OCI-LY1 (cell line): ENCODE data around the gene TRAF3IP1.

Experiments used
- H2AFZ ChIP-seq: fragments of 200-600 bp; sonication (generic), shearing (Covaris generic); 2 replicates; pipeline ENCODE4 v1.6.0; 2014; ENCODE audit warnings: antibody characterized with exemption, mild to moderate bottlenecking, low read length
- H3F3A ChIP-seq: fragments of 200-600 bp; sonication (generic), shearing (Covaris generic); 2 replicates; pipeline ENCODE4 v1.6.0; 2014; ENCODE audit warnings: mild to moderate bottlenecking, antibody characterized with exemption, low read length, moderate library complexity; ENCODE audit not compliant: insufficient read depth
- H3K27ac ChIP-seq: fragments of 200-600 bp; sonication (generic); 2 replicates; pipeline ENCODE4 v1.5.1; 2014; ENCODE audit warnings: low read length, mixed run types, mild to moderate bottlenecking, low read depth; ENCODE audit not compliant: poor library complexity, severe bottlenecking
- H3K27me3 ChIP-seq: fragments of 200-600 bp; sonication (generic); 2 replicates; pipeline ENCODE4 v1.6.0; 2014; ENCODE audit warnings: antibody characterized with exemption, mild to moderate bottlenecking, low read length, moderate library complexity; ENCODE audit not compliant: insufficient read depth
- H3K36me3 ChIP-seq: fragments of 200-600 bp; sonication (generic); 2 replicates; pipeline ENCODE4 v1.6.1; 2014; ENCODE audit warnings: mild to moderate bottlenecking, antibody characterized with exemption, low read length, moderate library complexity, mixed read lengths; ENCODE audit not compliant: insufficient read depth
- H3K4me1 ChIP-seq: fragments of 200-600 bp; sonication (generic); 2 replicates; pipeline ENCODE4 v1.5.1; 2014; ENCODE audit warnings: mild to moderate bottlenecking, low read length, moderate library complexity; ENCODE audit not compliant: insufficient read depth, severe bottlenecking
- H3K4me2 ChIP-seq: fragments of 200-600 bp; sonication (generic), shearing (Covaris generic); 2 replicates; pipeline ENCODE4 v1.6.1; 2014; ENCODE audit warnings: low read length
- H3K4me3 ChIP-seq: fragments of 200-600 bp; sonication (generic); 2 replicates; pipeline ENCODE4 v1.5.1; 2014; ENCODE audit warnings: low read length, low read depth, mild to moderate bottlenecking, mixed read lengths; ENCODE audit not compliant: poor library complexity, severe bottlenecking
- H3K79me2 ChIP-seq: fragments of 200-600 bp; shearing (Covaris generic); 2 replicates; pipeline ENCODE4 v1.6.1; 2016; ENCODE audit warnings: mixed run types, low read length, mixed read lengths; ENCODE audit not compliant: insufficient read depth
- H3K9ac ChIP-seq: fragments of 200-600 bp; sonication (generic), shearing (Covaris generic); 2 replicates; pipeline ENCODE4 v1.6.1; 2014; ENCODE audit warnings: mild to moderate bottlenecking, low read length, mixed read lengths
- H3K9me2 ChIP-seq: fragments of 200-600 bp; sonication (generic), shearing (Covaris generic); 2 replicates; pipeline ENCODE4 v1.6.1; 2014; ENCODE audit warnings: low read depth, mild to moderate bottlenecking, low read length, mixed read lengths
- H3K9me3 ChIP-seq: fragments of 200-600 bp; shearing (Covaris generic); 2 replicates; pipeline ENCODE4 v1.6.1; 2014; ENCODE audit warnings: low read length, mixed read lengths
- H4K20me1 ChIP-seq: fragments of 200-600 bp; sonication (generic), shearing (Covaris generic); 2 replicates; pipeline ENCODE4 v1.6.0; 2016; ENCODE audit warnings: mild to moderate bottlenecking, low read length; ENCODE audit not compliant: insufficient read depth
- EZH2 ChIP-seq: fragments of 200-600 bp; sonication (generic), shearing (Covaris generic); IDR thresholded peaks from 2 replicates; pipeline ENCODE4 v1.8.0; 2017; ENCODE audit warnings: borderline replicate concordance, mixed run types, mild to moderate bottlenecking, antibody characterized with exemption, low read length, moderate library complexity, mixed read lengths
- TF ChIP-seq, protein P1 (sequence below): fragments of 200-600 bp; sonication (generic), shearing (Covaris generic); IDR thresholded peaks from 2 replicates; pipeline ENCODE4 v1.5.1; 2017; ENCODE audit warnings: mild to moderate bottlenecking, antibody characterized with exemption, low read length, moderate library complexity, mixed read lengths

The TRAF3IP1 gene

DNA sequence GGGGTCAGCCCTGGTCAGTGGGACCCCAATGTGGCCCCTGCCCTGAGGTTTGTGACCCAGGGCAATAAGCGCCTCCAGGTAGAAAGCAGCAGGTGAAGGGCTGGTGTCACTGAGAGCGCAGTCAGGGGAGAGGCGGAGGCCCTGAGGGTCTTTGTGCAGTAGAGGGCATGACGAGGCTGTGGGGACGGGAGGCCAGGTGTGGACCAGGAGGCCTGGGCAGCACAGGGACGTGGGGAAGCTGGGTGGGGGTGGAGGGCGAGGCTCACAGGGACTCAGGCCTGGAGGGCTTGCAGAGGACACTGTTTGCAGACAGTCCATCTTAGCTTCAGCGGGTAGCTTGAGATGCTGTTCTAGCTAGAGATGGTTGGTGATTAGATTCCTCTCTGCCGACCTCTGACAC is 32.0 kb downstream of the TRAF3IP1 start:
- Histone ChIP-seq H3K36me3 (0 out of 2 replicates have a peak, but pooled peaks cover 4% of the 10 kb centered on the region), H3F3A (no peaks in the 10 kb centered on the region), H3K4me2 (no peak overlapping the region), H3K9ac (no peak overlapping the region), H3K4me3 (no peak overlapping the region), H4K20me1 (no peaks in the 10 kb centered on the region), H3K79me2 (no peaks in the 10 kb centered on the region), H3K9me3 (no peaks in the 10 kb centered on the region), H3K27me3 (no peaks in the 10 kb centered on the region), H3K9me2 (no peaks in the 10 kb centered on the region), H3K27ac (no peak overlapping the region), H3K4me1 (no peaks in the 10 kb centered on the region), H2AFZ (no peak overlapping the region)
- TF ChIP-seq, protein P1, sequence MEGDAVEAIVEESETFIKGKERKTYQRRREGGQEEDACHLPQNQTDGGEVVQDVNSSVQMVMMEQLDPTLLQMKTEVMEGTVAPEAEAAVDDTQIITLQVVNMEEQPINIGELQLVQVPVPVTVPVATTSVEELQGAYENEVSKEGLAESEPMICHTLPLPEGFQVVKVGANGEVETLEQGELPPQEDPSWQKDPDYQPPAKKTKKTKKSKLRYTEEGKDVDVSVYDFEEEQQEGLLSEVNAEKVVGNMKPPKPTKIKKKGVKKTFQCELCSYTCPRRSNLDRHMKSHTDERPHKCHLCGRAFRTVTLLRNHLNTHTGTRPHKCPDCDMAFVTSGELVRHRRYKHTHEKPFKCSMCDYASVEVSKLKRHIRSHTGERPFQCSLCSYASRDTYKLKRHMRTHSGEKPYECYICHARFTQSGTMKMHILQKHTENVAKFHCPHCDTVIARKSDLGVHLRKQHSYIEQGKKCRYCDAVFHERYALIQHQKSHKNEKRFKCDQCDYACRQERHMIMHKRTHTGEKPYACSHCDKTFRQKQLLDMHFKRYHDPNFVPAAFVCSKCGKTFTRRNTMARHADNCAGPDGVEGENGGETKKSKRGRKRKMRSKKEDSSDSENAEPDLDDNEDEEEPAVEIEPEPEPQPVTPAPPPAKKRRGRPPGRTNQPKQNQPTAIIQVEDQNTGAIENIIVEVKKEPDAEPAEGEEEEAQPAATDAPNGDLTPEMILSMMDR = no peak
- no peak for TF ChIP-seq EZH2

DNA sequence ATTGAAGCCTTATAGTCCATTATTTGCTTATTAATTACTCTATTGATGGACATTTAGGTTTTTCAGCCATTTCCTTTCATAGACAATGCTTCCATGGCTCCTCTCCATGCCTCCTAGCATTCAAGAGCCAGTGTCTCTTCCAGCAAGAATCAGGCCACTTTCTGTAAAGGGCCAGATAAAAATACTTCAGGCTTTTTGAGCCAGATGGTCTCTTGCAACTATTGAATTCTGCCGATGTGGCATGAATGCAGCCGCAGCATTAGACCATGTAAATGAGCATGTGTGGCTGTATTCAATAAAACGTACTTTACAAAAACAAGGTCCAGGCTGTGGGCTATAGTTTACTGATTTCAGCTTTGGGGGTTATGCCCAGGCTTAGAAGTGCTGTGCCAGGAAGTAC is 38.5 kb downstream of the TRAF3IP1 start:
- Histone ChIP-seq H3K9ac (no peak overlapping the region), H3K4me3 (no peak overlapping the region), H4K20me1 (no peaks in the 10 kb centered on the region), H3K4me1 (no peaks in the 10 kb centered on the region), H3K27me3 (no peaks in the 10 kb centered on the region), H3K79me2 (no peaks in the 10 kb centered on the region), H3K36me3 (0 out of 2 replicates have a peak, but pooled peaks cover 5% of the 10 kb centered on the region), H3K9me2 (no peaks in the 10 kb centered on the region), H3K9me3 (no peaks in the 10 kb centered on the region), H3K4me2 (no peak overlapping the region), H3F3A (no peaks in the 10 kb centered on the region), H2AFZ (no peak overlapping the region), H3K27ac (no peak overlapping the region)
- TF ChIP-seq, protein P1 = no peak
- no peak for TF ChIP-seq EZH2

DNA sequence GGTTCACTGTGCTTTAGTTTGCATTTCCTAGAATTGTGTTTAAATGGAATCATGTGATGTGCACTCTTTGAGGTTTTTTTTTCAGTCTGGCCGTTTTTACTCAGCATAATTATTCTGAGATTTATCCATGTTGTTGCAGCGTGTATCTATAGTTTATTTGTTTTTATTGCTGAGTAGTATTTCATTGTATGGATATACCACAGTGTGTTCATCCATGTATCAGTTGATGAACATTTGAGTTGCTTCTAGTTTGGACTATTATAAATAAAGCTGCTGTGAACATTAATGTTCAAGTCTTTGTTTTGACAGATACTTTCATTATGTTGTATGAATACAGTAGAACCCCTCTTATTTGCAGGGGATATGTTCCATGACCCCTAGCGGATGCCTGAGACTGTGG is 39.1 kb downstream of the TRAF3IP1 start:
- Histone ChIP-seq H4K20me1 (no peaks in the 10 kb centered on the region), H3K4me1 (no peaks in the 10 kb centered on the region), H3K36me3 (0 out of 2 replicates have a peak, but pooled peaks cover 5% of the 10 kb centered on the region), H3K4me3 (no peak overlapping the region), H3K4me2 (no peak overlapping the region), H3K27ac (no peak overlapping the region), H3K9ac (no peak overlapping the region), H3K9me3 (no peaks in the 10 kb centered on the region), H3K27me3 (no peaks in the 10 kb centered on the region), H2AFZ (no peak overlapping the region), H3K9me2 (no peaks in the 10 kb centered on the region), H3F3A (no peaks in the 10 kb centered on the region), H3K79me2 (no peaks in the 10 kb centered on the region)
- no peak for TF ChIP-seq EZH2
- TF ChIP-seq, protein P1 = no peak
